Ishikawa (cell line): ENCODE measurements around the gene MAST4.

Experiments used
- CEBPB ChIP-seq: IDR thresholded peaks from 2 replicates; pipeline ENCODE4 v1.6.1; 2012
- CREB1 ChIP-seq: IDR thresholded peaks from 2 replicates; pipeline ENCODE4 v1.6.1; 2012; ENCODE audit warnings: low read depth
- EGR1 ChIP-seq: IDR thresholded peaks from 2 replicates; pipeline ENCODE4 v1.6.1; 2012
- EP300 ChIP-seq: IDR thresholded peaks from 2 replicates; pipeline ENCODE4 v1.6.1; 2012; ENCODE audit warnings: borderline replicate concordance
- FOXM1 ChIP-seq: IDR thresholded peaks from 2 replicates; pipeline ENCODE4 v1.6.1; 2012; ENCODE audit warnings: low read depth, borderline replicate concordance
- MAX ChIP-seq: IDR thresholded peaks from 2 replicates; pipeline ENCODE4 v1.6.1; 2012
- NFIC ChIP-seq: IDR thresholded peaks from 2 replicates; pipeline ENCODE4 v1.6.1; 2012
- RAD21 ChIP-seq: IDR thresholded peaks from 2 replicates; pipeline ENCODE4 v1.6.1; 2012; ENCODE audit warnings: low read depth
- TAF1 ChIP-seq: IDR thresholded peaks from 2 replicates; pipeline ENCODE4 v1.6.1; 2012; ENCODE audit warnings: low read depth, mild to moderate bottlenecking
- TCF12 ChIP-seq: IDR thresholded peaks from 2 replicates; pipeline ENCODE4 v1.6.1; 2012; ENCODE audit warnings: low read depth
- TEAD4 ChIP-seq: IDR thresholded peaks from 2 replicates; pipeline ENCODE4 v1.6.1; 2012
- YY1 ChIP-seq: IDR thresholded peaks from 2 replicates; pipeline ENCODE4 v1.6.1; 2012; ENCODE audit warnings: low read depth
- ZBTB7A ChIP-seq: IDR thresholded peaks from 2 replicates; pipeline ENCODE4 v1.6.1; 2012; ENCODE audit warnings: low read depth
- TF ChIP-seq, protein P1 (sequence below): IDR thresholded peaks from 2 replicates; pipeline ENCODE4 v1.6.1; 2012
- TF ChIP-seq, protein P2 (sequence below): IDR thresholded peaks from 2 replicates; pipeline ENCODE4 v1.6.1; 2012; ENCODE audit warnings: low read depth, mild to moderate bottlenecking

Gene MAST4

GRCh38 chr5:66595756-66596635, at the start of gene MAST4:
TSS of gene MAST4 (plus strand) at chr5:66596393. CDS start at chr5:66596656, 263 bp downstream.
- TF ChIP-seq, protein P1, sequence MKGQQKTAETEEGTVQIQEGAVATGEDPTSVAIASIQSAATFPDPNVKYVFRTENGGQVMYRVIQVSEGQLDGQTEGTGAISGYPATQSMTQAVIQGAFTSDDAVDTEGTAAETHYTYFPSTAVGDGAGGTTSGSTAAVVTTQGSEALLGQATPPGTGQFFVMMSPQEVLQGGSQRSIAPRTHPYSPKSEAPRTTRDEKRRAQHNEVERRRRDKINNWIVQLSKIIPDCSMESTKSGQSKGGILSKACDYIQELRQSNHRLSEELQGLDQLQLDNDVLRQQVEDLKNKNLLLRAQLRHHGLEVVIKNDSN: no peak; the same call in 1 of the 2 replicates
- TF ChIP-seq ZBTB7A (peak; percentile 84; the same call in 1 of the 2 replicates), FOXM1 (no peak), TCF12 (no peak), CEBPB (no peak), EGR1 (peak; percentile 38; the same call in 1 of the 2 replicates), NFIC (no peak), EP300 (0 out of 2 replicates have a peak, but pooled peaks have one; percentile 11), TEAD4 (no peak), CREB1 (peak; percentile 44; the same call in 1 of the 2 replicates), YY1 (peak; percentile 62), MAX (peak; percentile 53), TAF1 (peak; percentile 74), RAD21 (no peak)
- TF ChIP-seq, protein P2, sequence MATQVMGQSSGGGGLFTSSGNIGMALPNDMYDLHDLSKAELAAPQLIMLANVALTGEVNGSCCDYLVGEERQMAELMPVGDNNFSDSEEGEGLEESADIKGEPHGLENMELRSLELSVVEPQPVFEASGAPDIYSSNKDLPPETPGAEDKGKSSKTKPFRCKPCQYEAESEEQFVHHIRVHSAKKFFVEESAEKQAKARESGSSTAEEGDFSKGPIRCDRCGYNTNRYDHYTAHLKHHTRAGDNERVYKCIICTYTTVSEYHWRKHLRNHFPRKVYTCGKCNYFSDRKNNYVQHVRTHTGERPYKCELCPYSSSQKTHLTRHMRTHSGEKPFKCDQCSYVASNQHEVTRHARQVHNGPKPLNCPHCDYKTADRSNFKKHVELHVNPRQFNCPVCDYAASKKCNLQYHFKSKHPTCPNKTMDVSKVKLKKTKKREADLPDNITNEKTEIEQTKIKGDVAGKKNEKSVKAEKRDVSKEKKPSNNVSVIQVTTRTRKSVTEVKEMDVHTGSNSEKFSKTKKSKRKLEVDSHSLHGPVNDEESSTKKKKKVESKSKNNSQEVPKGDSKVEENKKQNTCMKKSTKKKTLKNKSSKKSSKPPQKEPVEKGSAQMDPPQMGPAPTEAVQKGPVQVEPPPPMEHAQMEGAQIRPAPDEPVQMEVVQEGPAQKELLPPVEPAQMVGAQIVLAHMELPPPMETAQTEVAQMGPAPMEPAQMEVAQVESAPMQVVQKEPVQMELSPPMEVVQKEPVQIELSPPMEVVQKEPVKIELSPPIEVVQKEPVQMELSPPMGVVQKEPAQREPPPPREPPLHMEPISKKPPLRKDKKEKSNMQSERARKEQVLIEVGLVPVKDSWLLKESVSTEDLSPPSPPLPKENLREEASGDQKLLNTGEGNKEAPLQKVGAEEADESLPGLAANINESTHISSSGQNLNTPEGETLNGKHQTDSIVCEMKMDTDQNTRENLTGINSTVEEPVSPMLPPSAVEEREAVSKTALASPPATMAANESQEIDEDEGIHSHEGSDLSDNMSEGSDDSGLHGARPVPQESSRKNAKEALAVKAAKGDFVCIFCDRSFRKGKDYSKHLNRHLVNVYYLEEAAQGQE: no peak

DNA sequence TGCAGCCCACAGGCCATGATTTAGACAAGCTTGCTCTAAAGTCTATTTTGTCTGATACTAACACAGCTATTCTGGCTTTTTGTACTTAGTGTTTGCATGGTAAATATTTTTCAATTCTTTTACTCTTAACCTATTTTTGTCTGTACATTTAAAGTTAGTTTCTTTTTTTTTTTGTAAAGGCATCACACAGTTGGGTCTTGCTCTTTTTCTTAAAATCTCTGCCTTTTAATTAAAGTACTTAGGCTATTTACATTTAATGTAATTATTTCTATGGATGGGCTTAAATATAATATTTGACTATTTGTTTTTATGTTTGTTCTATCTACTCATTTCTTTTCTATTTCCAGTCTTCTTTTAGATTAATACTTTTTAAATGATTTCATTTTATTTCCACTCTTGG, 49.7 kb upstream of the MAST4 start:
- TF ChIP-seq TCF12: no peak

GRCh38 chr5:66551338-66551737, 44.9 kb upstream of the MAST4 start:
- TF ChIP-seq ZBTB7A (no peak), TAF1 (no peak), CEBPB (no peak), EP300 (no peak), MAX (no peak), NFIC (no peak), TCF12 (no peak), YY1 (no peak), FOXM1 (no peak), CREB1 (no peak), TEAD4 (no peak), EGR1 (no peak), RAD21 (no peak)
- TF ChIP-seq, protein P1: no peak
- TF ChIP-seq, protein P2: no peak

DNA sequence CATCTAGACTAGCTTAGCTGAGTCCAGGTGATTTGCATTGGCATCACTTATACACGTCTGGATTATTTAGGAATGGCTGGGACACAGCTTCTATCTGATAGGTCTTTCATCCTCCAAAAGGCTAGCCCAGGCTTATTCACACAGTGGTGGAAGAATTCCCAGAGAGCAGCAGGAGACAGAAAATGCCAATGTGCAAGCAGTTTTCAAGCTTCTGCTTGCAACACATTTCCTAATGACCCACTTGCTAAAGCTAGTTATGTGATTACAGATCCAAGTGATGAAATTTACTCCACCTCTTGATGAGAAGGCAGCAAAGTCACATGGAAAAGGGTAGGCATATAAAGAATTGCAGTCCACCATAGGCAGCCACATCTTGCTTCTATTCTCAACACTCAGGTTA, 44.2 kb upstream of the MAST4 start:
- TF ChIP-seq TEAD4 (no peak), FOXM1 (no peak), EGR1 (no peak), NFIC (no peak), TAF1 (no peak), YY1 (no peak), RAD21 (no peak), TCF12 (no peak), MAX (no peak), ZBTB7A (no peak)
- TF ChIP-seq, protein P1: no peak
- TF ChIP-seq, protein P2: no peak
